Adrenal gland (tissue), 12 donors: Measurements from ENCODE around the gene SLC6A11. TPM values are rescaled to one million over a fixed set of nuclear protein-coding genes. Genes with fewer than 3 reads are reported as not detected.

Experiments
- DNase-seq, 7 donors: peaks; one replicate each; pipeline ENCODE4 v3.0.0-alpha.2; 2019 to 2020
- H3K27ac ChIP-seq, 5 donors: fragments of 200-600 bp; sonication (generic) in 4 of 5; 1 replicate in 3 of 5; 2 replicates in 2 of 5; pipeline versions ENCODE4 v1.5.1 to v1.8.0; 2016 to 2020; ENCODE audit warnings: mild to moderate bottlenecking in 1 of 5
- H3K27me3 ChIP-seq: fragments of 200-600 bp; 2 replicates; pipeline ENCODE4 v1.8.0; 2021
- H3K36me3 ChIP-seq, 2 donors: fragments of 200-600 bp; replicated peaks in 1 of 2; 1 replicate in 1 of 2; 2 replicates in 1 of 2; pipeline versions ENCODE4 v1.5.1 to v1.8.0; 2018 to 2022
- H3K4me1 ChIP-seq, 2 donors: fragments of 200-600 bp; replicated peaks in 1 of 2; 1 replicate in 1 of 2; 2 replicates in 1 of 2; pipeline versions ENCODE4 v1.5.1 to v1.8.0; 2018 to 2021
- H3K4me3 ChIP-seq, 4 donors: fragments of 200-600 bp; sonication (generic) in 3 of 4; one replicate each; pipeline ENCODE4 v1.5.1; 2016 to 2018
- H3K9me3 ChIP-seq, 3 donors: fragments of 200-600 bp; sonication (generic) in 1 of 3; replicated peaks in 1 of 3; 1 replicate in 2 of 3; 2 replicates in 1 of 3; pipeline versions ENCODE4 v1.5.1 to v1.8.0; 2016 to 2021
- POLR2A ChIP-seq, 2 donors: fragments of 450-650 bp; IDR thresholded peaks; one replicate each; pipeline ENCODE4 v1.6.1; 2017; ENCODE audit warnings: antibody characterized with exemption in 2 of 2, mild to moderate bottlenecking in 2 of 2, moderate library complexity in 1 of 2
- WGBS, 4 donors: extraction: QIAGEN DNeasy Blood & Tissue Kit in 2 of 4; methylation state at CpG; one replicate each; pipeline versions ENCODE4 v1.1.5 to v1.1.7; 2013 to 2017; 5-methylcytosine and 5-hydroxymethylcytosine counted together
- intact Hi-C, 2 donors: fragments of 100-400 bp; cut with DNase I; formaldehyde crosslinking; loops; one replicate each; pipeline versions ENCODE4 v1.14.1 to v1.15.0; 2022 to 2023
- polyA plus RNA-seq, 3 donors: library from polyadenylated mRNA; stranded (reverse); fragments of 200-250 nt in 2 of 3; fragments of 350-450 nt in 1 of 3; fragmentation: Illumina TruSeq in 1 of 3; extraction: RNeasy Lipid Tissue Mini Kit (QIAGEN cat#74804) in 1 of 3; gene quantifications; one replicate each; pipeline ENCODE4 v1.2.3, GENCODE V29; 2013 to 2014
- total RNA-seq, 9 donors: library from RNA; depleted of rRNA in 4 of 9; stranded (reverse); fragments of >200 nt in 4 of 9; fragments of 120-200 nt in 1 of 9; fragmentation: NEBNext Ultra II Directional in 1 of 9; extraction: Animal tissue kit (Norgen Biotek cat#: 25700) in 1 of 9; gene quantifications; one replicate each; pipeline versions ENCODE4 v1.1.0 to v1.2.4, GENCODE V29; 2013 to 2023
- TF ChIP-seq, protein P1 (sequence below), 6 experiments: fragments of 450-650 bp in 4 of 6; fragments of 200-600 bp in 2 of 6; sonication (generic) in 1 of 6; IDR thresholded peaks; 1 replicate in 5 of 6; 2 replicates in 1 of 6; pipeline versions ENCODE4 v1.5.1 to v1.8.0; 2016 to 2021; ENCODE audit warnings: antibody characterized with exemption in 6 of 6, mild to moderate bottlenecking in 2 of 6, moderate library complexity in 1 of 6
- donor health status: healthy with polysubstance abuse.
- donor health status: Bipolar disorder and iron deficiency.
- donor health status: DM: yes; HTN: yes; CAD: no.
- donor health status: DM: no; HTN: no; CAD: no.
- donor health status: DM: no; HTN: no; CAD: no.
- donor health status: DM: yes; HTN: yes; CAD: no.

Gene SLC6A11
- total and polyA plus RNA-seq, 12 donors: 0.03 to 0.17 (median 0.06) TPM; not detected in 7

GRCh38 chr3:10814623-10815022, 1.4 kb upstream of the SLC6A11 start:
- Histone ChIP-seq H3K9me3 (no peaks in the 10 kb centered on the region), H3K36me3 (no peaks in the 10 kb centered on the region), H3K4me3 (no peak overlapping the region), H3K27me3 (peaks cover 33% of the 10 kb centered on the region), H3K27ac (no peak overlapping the region), H3K4me1 (no peaks in the 10 kb centered on the region)
- no peak for DNase-seq
- 61 to 75% (median 72%) methylated on average over 7 of the region's 7 CpGs for WGBS, 4 donors
- intact Hi-C loops: no loop called here
- no peak for TF ChIP-seq POLR2A (IDR thresholded peaks at IDR 0.05)

- TF ChIP-seq, protein P1, sequence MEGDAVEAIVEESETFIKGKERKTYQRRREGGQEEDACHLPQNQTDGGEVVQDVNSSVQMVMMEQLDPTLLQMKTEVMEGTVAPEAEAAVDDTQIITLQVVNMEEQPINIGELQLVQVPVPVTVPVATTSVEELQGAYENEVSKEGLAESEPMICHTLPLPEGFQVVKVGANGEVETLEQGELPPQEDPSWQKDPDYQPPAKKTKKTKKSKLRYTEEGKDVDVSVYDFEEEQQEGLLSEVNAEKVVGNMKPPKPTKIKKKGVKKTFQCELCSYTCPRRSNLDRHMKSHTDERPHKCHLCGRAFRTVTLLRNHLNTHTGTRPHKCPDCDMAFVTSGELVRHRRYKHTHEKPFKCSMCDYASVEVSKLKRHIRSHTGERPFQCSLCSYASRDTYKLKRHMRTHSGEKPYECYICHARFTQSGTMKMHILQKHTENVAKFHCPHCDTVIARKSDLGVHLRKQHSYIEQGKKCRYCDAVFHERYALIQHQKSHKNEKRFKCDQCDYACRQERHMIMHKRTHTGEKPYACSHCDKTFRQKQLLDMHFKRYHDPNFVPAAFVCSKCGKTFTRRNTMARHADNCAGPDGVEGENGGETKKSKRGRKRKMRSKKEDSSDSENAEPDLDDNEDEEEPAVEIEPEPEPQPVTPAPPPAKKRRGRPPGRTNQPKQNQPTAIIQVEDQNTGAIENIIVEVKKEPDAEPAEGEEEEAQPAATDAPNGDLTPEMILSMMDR (IDR thresholded peaks at IDR 0.05): no peak
- TF ChIP-seq POLR2A (IDR thresholded peaks at IDR 0.05): no peak
- intact Hi-C loops: no loop called here
- H3K4me3 ChIP-seq: no peak overlapping the region
- no peaks in the 10 kb centered on the region for H3K4me1 ChIP-seq
- H3K27me3 ChIP-seq: peaks cover 33% of the 10 kb centered on the region
- no peak overlapping the region for H3K27ac ChIP-seq
- H3K9me3 ChIP-seq: no peaks in the 10 kb centered on the region
- whole genome bisulfite sequencing, 4 donors: 69 to 82% (median 80%) methylated on average over 4 to 10 of the region's 10 CpGs
- DNase-seq: no peak
- H3K36me3 ChIP-seq: no peaks in the 10 kb centered on the region
Observed at GRCh38 chr3:10815487-10815886, 541 bp upstream of the SLC6A11 start.

DNA sequence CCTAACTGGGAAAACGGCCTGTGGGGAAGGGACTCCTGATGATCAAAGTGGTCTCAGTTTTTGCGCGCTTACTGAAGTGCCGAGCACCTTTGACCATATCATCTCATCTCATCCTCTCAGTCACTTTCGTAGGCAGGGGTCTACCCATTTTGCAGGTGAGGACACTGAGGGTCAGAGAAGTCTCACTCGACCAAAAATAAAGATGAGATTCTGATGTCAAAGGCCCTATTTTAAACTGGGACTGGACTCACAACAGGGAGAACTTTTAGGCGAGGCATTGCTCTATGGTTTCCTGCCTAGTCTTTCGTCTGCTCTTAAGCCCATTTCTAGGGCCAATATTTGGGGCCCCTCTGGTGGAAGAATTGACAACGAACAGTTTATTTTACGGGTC, 830 bp downstream of the SLC6A11 start:
- Histone ChIP-seq H3K9me3 (no peaks in the 10 kb centered on the region), H3K4me3 (no peak overlapping the region), H3K27ac (no peak overlapping the region), H3K36me3 (no peaks in the 10 kb centered on the region), H3K4me1 (no peaks in the 10 kb centered on the region), H3K27me3 (peaks cover 30% of the 10 kb centered on the region)
- intact Hi-C loops: no loop called here
- DNase-seq: no peak
- WGBS, 4 donors: 64 to 73% (median 67%) methylated on average over 10 of the region's 10 CpGs
- TF ChIP-seq, protein P1 (IDR thresholded peaks at IDR 0.05): no peak
- TF ChIP-seq POLR2A (IDR thresholded peaks at IDR 0.05): no peak

DNA sequence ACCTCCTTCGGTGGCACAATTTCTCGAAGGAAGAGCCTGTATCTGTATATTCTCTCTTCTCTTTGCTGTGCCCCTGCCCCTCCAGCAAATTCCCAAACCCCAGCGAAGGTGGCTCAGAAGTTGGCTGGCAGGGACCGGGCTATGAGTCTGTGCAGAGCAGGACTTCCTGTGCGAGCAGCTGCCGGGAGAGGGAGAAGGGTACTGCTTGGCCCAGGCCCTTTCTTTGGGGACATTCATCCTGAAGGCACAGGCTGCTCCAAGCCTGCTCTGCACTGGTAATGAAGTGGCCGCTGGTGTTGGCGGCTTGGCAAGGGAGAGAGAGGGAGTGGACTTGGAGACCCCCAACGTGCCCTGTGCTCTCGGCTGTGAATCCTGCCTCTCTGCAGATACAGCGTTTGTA, 1.5 kb downstream of the SLC6A11 start:
- Histone ChIP-seq H3K27ac (no peak overlapping the region), H3K4me1 (no peaks in the 10 kb centered on the region), H3K27me3 (peaks cover 30% of the 10 kb centered on the region), H3K9me3 (no peaks in the 10 kb centered on the region), H3K4me3 (no peak overlapping the region), H3K36me3 (no peaks in the 10 kb centered on the region)
- 50 to 63% (median 57%) methylated on average over 7 to 11 of the region's 11 CpGs for WGBS, 4 donors
- TF ChIP-seq, protein P1 (IDR thresholded peaks at IDR 0.05): no peak
- TF ChIP-seq POLR2A (IDR thresholded peaks at IDR 0.05): no peak
- DNase-seq: no peak
- intact Hi-C loops: no loop called here

DNA sequence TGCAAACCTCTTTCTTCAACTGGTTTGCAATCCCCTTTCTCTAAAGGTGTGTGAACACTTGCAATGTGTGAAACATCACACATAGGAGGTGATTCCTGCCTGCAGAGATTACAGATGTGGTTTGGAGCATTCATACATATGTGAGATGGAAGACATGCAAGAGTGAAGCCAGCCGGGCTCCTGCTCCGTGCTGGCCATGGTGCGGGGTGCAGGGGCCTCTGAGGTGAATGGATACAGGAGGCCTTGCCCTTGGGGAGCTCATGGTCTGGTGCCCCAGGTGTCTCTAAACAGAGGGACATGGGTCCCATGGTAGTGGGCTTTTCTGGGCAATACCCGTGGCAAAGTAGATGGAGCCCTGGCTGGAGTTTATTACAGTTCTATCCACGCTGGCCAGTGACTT, 6.0 kb downstream of the SLC6A11 start:
- WGBS, 4 donors: 74 to 92% (median 83%) methylated on average over 5 of the region's 5 CpGs

More for the DNA sequence above, 6.0 kb downstream of the SLC6A11 start:
- H3K27ac ChIP-seq: no peak overlapping the region
- peaks cover 7% of the 10 kb centered on the region for H3K27me3 ChIP-seq
- no peaks in the 10 kb centered on the region for H3K4me1 ChIP-seq
- H3K36me3 ChIP-seq: no peaks in the 10 kb centered on the region
- no peak for DNase-seq
- no peaks in the 10 kb centered on the region for H3K9me3 ChIP-seq
- intact Hi-C loops: no loop called here
- no peak for TF ChIP-seq POLR2A (IDR thresholded peaks at IDR 0.05)
- TF ChIP-seq, protein P1 (IDR thresholded peaks at IDR 0.05): no peak
- no peak overlapping the region for H3K4me3 ChIP-seq
